Measurements from ENCODE around the gene SCAMP2.

DNA sequence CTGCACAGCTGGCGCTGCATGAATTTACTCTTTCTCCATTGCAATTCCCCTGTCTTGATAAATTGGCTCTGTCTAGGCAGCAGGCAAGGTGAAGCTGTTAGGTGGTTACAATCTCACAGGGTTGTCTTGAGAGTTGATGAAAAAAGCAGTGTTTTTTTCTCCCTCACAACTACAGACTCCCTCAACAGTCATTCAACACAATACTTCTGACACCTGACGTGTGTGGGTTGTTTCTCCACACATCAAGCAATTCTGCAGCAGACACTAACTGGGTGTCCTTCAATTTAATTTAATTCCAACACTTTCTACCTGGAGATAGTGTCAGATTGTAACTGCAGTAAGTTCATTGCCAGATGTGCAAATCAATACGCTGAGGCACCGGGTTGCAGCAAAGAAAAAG lies 5.1 kb upstream of the SCAMP2 start:
- TF ChIP-seq, protein P1, sequence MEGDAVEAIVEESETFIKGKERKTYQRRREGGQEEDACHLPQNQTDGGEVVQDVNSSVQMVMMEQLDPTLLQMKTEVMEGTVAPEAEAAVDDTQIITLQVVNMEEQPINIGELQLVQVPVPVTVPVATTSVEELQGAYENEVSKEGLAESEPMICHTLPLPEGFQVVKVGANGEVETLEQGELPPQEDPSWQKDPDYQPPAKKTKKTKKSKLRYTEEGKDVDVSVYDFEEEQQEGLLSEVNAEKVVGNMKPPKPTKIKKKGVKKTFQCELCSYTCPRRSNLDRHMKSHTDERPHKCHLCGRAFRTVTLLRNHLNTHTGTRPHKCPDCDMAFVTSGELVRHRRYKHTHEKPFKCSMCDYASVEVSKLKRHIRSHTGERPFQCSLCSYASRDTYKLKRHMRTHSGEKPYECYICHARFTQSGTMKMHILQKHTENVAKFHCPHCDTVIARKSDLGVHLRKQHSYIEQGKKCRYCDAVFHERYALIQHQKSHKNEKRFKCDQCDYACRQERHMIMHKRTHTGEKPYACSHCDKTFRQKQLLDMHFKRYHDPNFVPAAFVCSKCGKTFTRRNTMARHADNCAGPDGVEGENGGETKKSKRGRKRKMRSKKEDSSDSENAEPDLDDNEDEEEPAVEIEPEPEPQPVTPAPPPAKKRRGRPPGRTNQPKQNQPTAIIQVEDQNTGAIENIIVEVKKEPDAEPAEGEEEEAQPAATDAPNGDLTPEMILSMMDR (IDR thresholded peaks at IDR 0.05): no peak
- TF ChIP-seq POLR2A (IDR thresholded peaks at IDR 0.05): no peak

Measured in thyroid gland (tissue), 4 donors.